SK-N-SH (cell line): ENCODE measurements around the gene AFAP1.

ENCODE experiments used
- CTCF ChIP-seq: fragments of 200-600 bp; sonication (generic); IDR thresholded peaks from 2 replicates; pipeline ENCODE4 v1.6.1; 2017; ENCODE audit warnings: antibody characterized with exemption, mild to moderate bottlenecking, moderate library complexity
- EZH2phosphoT487 ChIP-seq: fragments of 200-600 bp; sonication (generic); IDR thresholded peaks from 2 replicates; pipeline ENCODE4 v1.6.1; 2017; ENCODE audit warnings: low read depth, mixed run types, mild to moderate bottlenecking, antibody characterized with exemption, moderate library complexity, borderline replicate concordance
- JUND ChIP-seq: IDR thresholded peaks from 2 replicates; pipeline ENCODE4 v1.4.0; 2012
- MAX ChIP-seq: IDR thresholded peaks from 2 replicates; pipeline ENCODE4 v1.4.0; 2012; ENCODE audit warnings: low read depth
- NFIC ChIP-seq: IDR thresholded peaks from 2 replicates; pipeline ENCODE4 v1.4.0; 2012; ENCODE audit warnings: borderline replicate concordance
- RAD21 ChIP-seq: IDR thresholded peaks from 2 replicates; pipeline ENCODE4 v1.6.1; 2012; ENCODE audit warnings: mild to moderate bottlenecking, low read length
- RFX5 ChIP-seq: IDR thresholded peaks from 2 replicates; pipeline ENCODE4 v1.6.1; 2012; ENCODE audit warnings: mild to moderate bottlenecking, improper control_type of control experiment, low read length
- SIN3A ChIP-seq: IDR thresholded peaks from 2 replicates; pipeline ENCODE4 v1.6.1; 2012; ENCODE audit warnings: low read depth, mild to moderate bottlenecking, low read length, moderate library complexity, borderline replicate concordance
- TAF1 ChIP-seq: IDR thresholded peaks from 2 replicates; pipeline ENCODE4 v1.6.1; 2012; ENCODE audit warnings: low read depth, mild to moderate bottlenecking, low read length, moderate library complexity, borderline replicate concordance
- TCF12 ChIP-seq: IDR thresholded peaks from 2 replicates; pipeline ENCODE4 v1.4.0; 2012
- USF1 ChIP-seq: IDR thresholded peaks from 2 replicates; pipeline ENCODE4 v1.4.0; 2012; ENCODE audit warnings: low read depth, borderline replicate concordance
- USF2 ChIP-seq: fragments of 150-350 bp; IDR thresholded peaks from 2 replicates; pipeline ENCODE4 v1.6.1; 2017; ENCODE audit warnings: antibody characterized with exemption, low read length, low read depth, borderline replicate concordance

- TF ChIP-seq MAX (no peak), CTCF (no peak), TAF1 (no peak), JUND (no peak), USF2 (no peak), EZH2phosphoT487 (no peak), NFIC (no peak), TCF12 (no peak), RAD21 (no peak), RFX5 (no peak), SIN3A (no peak), USF1 (no peak)
These were observed 15.7 kb upstream of the AFAP1 start for GRCh38 chr4:7955393-7955792.
